Gastrocnemius medialis (tissue), 4 donors: ENCODE results near the gene LHX2.

Experiments used
- CTCF ChIP-seq, 5 experiments: fragments of 450-650 bp in 3 of 5; fragments of 200-600 bp in 2 of 5; sonication (generic) in 2 of 5; IDR thresholded peaks in 4 of 5; conservative IDR thresholded peaks in 1 of 5; 1 replicate in 4 of 5; 2 replicates in 1 of 5; pipeline ENCODE4 v1.5.1; 2016 to 2019; ENCODE audit warnings: antibody characterized with exemption in 5 of 5, mild to moderate bottlenecking in 3 of 5, moderate library complexity in 3 of 5
- POLR2A ChIP-seq, 2 donors: fragments of 450-650 bp; IDR thresholded peaks; one replicate each; pipeline ENCODE4 v1.6.1; 2017; ENCODE audit warnings: antibody characterized with exemption in 2 of 2, mild to moderate bottlenecking in 2 of 2, moderate library complexity in 2 of 2

- no peak for TF ChIP-seq POLR2A (IDR thresholded peaks at IDR 0.05)
- TF ChIP-seq CTCF (IDR thresholded peaks at IDR 0.05 in 4 of 5, conservative IDR thresholded peaks at IDR 0.05 in 1 of 5): no peak
Observed at GRCh38 chr9:123999661-124000060, 11.9 kb upstream of the LHX2 start.
